Lower lobe of right lung (tissue), 2 donors: ENCODE data around the gene NAA16. TPM values are rescaled to one million over a fixed set of nuclear protein-coding genes. Genes with fewer than 3 reads are reported as not detected.

ENCODE experiments used
- ATAC-seq, 2 donors: fragments of 200-7000 bp; cut with Tn5 transposase; one replicate each; pipeline ENCODE4 v1.9.1; 2020 to 2022; ENCODE audit warnings: mild to moderate bottlenecking in 2 of 2, moderate library complexity in 2 of 2
- DNase-seq: peaks from one replicate; pipeline ENCODE4 v3.0.0-alpha.2; 2020
- H3K27ac ChIP-seq: fragments of 200-600 bp; one replicate; pipeline ENCODE4 v1.8.0; 2022
- H3K27me3 ChIP-seq: fragments of 200-600 bp; one replicate; pipeline ENCODE4 v1.8.0; 2022; ENCODE audit warnings: low read depth
- H3K36me3 ChIP-seq: fragments of 200-600 bp; one replicate; pipeline ENCODE4 v1.8.0; 2022; ENCODE audit warnings: mild to moderate bottlenecking
- H3K4me1 ChIP-seq: fragments of 200-600 bp; one replicate; pipeline ENCODE4 v1.8.0; 2022
- H3K4me3 ChIP-seq: fragments of 200-600 bp; one replicate; pipeline ENCODE4 v1.8.0; 2022; ENCODE audit warnings: mild to moderate bottlenecking
- H3K9me3 ChIP-seq: fragments of 200-600 bp; one replicate; pipeline ENCODE4 v1.8.0; 2022
- CTCF ChIP-seq: fragments of 200-600 bp; IDR thresholded peaks from one replicate; pipeline ENCODE4 v1.8.0; 2022; ENCODE audit warnings: antibody characterized with exemption, mild to moderate bottlenecking
- intact Hi-C: fragments of 100-400 bp; cut with DNase I; formaldehyde crosslinking; loops from one replicate; pipeline ENCODE4 v1.11.0; 2022
- total RNA-seq: library from RNA; stranded (reverse); fragmentation: NEBNext Ultra II Directional; extraction: Animal tissue kit (Norgen Biotek cat#: 25700); gene quantifications from one replicate; pipeline ENCODE4 v1.2.1, GENCODE V29; 2021
- donor health status: DM: no; HTN: yes; CAD: no; lungs with severe emphysema.

NAA16 gene
- total RNA-seq, 1 donor from 2014 or later, result 14.9 TPM

- intact Hi-C loops, result no loop called here
- no peak for TF ChIP-seq CTCF
- DNase-seq, result no peak
Observed at GRCh38 chr13:41405367-41405766, 94.3 kb downstream of the NAA16 start.

GRCh38 chr13:41407380-41407779 lies 96.3 kb downstream of the NAA16 start:
- no peak overlapping the region for H3K4me3 ChIP-seq
- DNase-seq, result no peak
- H3K4me1 ChIP-seq, result no peaks in the 10 kb centered on the region
- intact Hi-C loops, result no loop called here
- H3K27ac ChIP-seq, result no peak overlapping the region
- H3K36me3 ChIP-seq, result no peaks in the 10 kb centered on the region
- no peak for ATAC-seq
- no peaks in the 10 kb centered on the region for H3K27me3 ChIP-seq
- no peak for TF ChIP-seq CTCF
- H3K9me3 ChIP-seq, result no peaks in the 10 kb centered on the region

More at GRCh38 chr13:41405367-41405766, 94.3 kb downstream of the NAA16 start:
- Histone ChIP-seq H3K4me1 (no peaks in the 10 kb centered on the region), H3K27me3 (no peaks in the 10 kb centered on the region), H3K27ac (no peak overlapping the region), H3K4me3 (no peak overlapping the region), H3K9me3 (no peaks in the 10 kb centered on the region), H3K36me3 (no peaks in the 10 kb centered on the region)
- no peak for ATAC-seq

- no peak for DNase-seq
- intact Hi-C loops, result no loop called here
- Histone ChIP-seq H3K27me3 (no peaks in the 10 kb centered on the region), H3K4me3 (no peak overlapping the region), H3K36me3 (no peaks in the 10 kb centered on the region), H3K27ac (no peak overlapping the region), H3K4me1 (no peaks in the 10 kb centered on the region), H3K9me3 (no peaks in the 10 kb centered on the region)
- no peak for TF ChIP-seq CTCF
- no peak for ATAC-seq
Observed at GRCh38 chr13:41408121-41408520, 97.1 kb downstream of the NAA16 start.

GRCh38 chr13:41408746-41409145 lies 97.7 kb downstream of the NAA16 start:
- ATAC-seq (no peak), DNase-seq (no peak)
- TF ChIP-seq CTCF, result no peak
- Histone ChIP-seq H3K9me3 (no peaks in the 10 kb centered on the region), H3K4me3 (no peak overlapping the region), H3K27me3 (no peaks in the 10 kb centered on the region), H3K36me3 (no peaks in the 10 kb centered on the region), H3K4me1 (no peaks in the 10 kb centered on the region), H3K27ac (no peak overlapping the region)
- intact Hi-C loops, result no loop called here

GRCh38 chr13:41409611-41410010 lies 98.5 kb downstream of the NAA16 start:
- no peaks in the 10 kb centered on the region for H3K36me3 ChIP-seq
- no peak overlapping the region for H3K4me3 ChIP-seq
- DNase-seq (no peak), ATAC-seq (no peak)
- no peaks in the 10 kb centered on the region for H3K27me3 ChIP-seq
- no peaks in the 10 kb centered on the region for H3K4me1 ChIP-seq
- H3K27ac ChIP-seq, result no peak overlapping the region
- no peak for TF ChIP-seq CTCF
- H3K9me3 ChIP-seq, result no peaks in the 10 kb centered on the region
- intact Hi-C loops, result no loop called here

- intact Hi-C loops, result no loop called here
- no peaks in the 10 kb centered on the region for H3K9me3 ChIP-seq
- H3K36me3 ChIP-seq, result no peaks in the 10 kb centered on the region
- no peak overlapping the region for H3K4me3 ChIP-seq
- no peak for TF ChIP-seq CTCF
- no peak for ATAC-seq
- no peak overlapping the region for H3K27ac ChIP-seq
- H3K27me3 ChIP-seq, result no peaks in the 10 kb centered on the region
- no peak for DNase-seq
- no peaks in the 10 kb centered on the region for H3K4me1 ChIP-seq
Observed at GRCh38 chr13:41411060-41411459, 100.0 kb downstream of the NAA16 start.
